Adrenal gland (tissue), 5 donors: Measurements from ENCODE around the gene ADARB2.

Source experiments
- POLR2A ChIP-seq, 2 donors: fragments of 450-650 bp; IDR thresholded peaks; one replicate each; pipeline ENCODE4 v1.6.1; 2017; ENCODE audit warnings: antibody characterized with exemption in 2 of 2, mild to moderate bottlenecking in 2 of 2, moderate library complexity in 1 of 2
- TF ChIP-seq, protein P1 (sequence below), 6 experiments: fragments of 450-650 bp in 4 of 6; fragments of 200-600 bp in 2 of 6; sonication (generic) in 1 of 6; IDR thresholded peaks; 1 replicate in 5 of 6; 2 replicates in 1 of 6; pipeline versions ENCODE4 v1.5.1 to v1.8.0; 2016 to 2021; ENCODE audit warnings: antibody characterized with exemption in 6 of 6, mild to moderate bottlenecking in 2 of 6, moderate library complexity in 1 of 6
- donor health status: DM: no; HTN: no; CAD: no.

DNA sequence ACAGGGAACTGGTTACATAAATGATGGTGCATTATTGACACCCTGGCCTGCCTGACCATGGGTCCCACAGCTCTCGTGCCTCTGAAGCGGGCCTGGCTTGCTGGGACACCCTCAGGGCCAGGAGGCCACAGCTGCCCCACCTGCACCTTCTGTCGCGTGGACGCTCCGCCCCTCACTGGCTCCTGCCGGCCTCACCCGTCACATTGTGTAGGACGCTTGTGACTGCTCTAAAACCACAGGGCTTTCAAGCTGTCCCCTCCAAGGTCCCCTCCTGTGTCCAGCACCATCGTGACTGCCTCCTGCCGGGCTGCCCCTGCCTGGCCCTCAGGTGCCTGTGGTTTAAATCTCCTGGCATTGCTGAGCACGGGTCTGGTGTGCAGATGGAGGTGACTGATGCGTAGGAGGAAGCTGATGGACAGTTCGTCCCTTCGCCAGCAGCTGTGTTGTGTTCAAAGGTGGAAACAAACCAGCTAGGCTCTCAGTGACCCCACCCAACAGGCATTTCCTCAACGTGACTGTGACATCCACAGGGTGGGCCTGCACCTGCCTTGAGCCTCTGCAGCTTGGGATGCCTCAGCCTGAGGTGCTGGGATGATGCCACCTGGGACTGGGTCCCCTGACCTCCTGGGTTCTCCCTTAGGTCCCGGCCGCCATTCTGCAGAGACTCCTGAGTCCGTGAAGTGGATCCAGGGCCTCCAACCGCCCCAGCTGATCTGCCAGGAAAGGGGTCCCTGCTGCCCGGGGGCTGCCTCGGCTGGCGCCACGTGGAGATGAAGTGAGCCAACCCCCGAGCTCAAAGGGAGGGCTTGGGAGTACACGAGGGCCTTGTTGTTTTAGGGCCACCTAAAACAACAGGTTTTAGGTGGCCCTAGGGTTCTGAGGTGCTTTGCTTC lies 532.6 kb downstream of the ADARB2 start:
- TF ChIP-seq, protein P1, sequence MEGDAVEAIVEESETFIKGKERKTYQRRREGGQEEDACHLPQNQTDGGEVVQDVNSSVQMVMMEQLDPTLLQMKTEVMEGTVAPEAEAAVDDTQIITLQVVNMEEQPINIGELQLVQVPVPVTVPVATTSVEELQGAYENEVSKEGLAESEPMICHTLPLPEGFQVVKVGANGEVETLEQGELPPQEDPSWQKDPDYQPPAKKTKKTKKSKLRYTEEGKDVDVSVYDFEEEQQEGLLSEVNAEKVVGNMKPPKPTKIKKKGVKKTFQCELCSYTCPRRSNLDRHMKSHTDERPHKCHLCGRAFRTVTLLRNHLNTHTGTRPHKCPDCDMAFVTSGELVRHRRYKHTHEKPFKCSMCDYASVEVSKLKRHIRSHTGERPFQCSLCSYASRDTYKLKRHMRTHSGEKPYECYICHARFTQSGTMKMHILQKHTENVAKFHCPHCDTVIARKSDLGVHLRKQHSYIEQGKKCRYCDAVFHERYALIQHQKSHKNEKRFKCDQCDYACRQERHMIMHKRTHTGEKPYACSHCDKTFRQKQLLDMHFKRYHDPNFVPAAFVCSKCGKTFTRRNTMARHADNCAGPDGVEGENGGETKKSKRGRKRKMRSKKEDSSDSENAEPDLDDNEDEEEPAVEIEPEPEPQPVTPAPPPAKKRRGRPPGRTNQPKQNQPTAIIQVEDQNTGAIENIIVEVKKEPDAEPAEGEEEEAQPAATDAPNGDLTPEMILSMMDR (IDR thresholded peaks at IDR 0.05): no peak
- no peak for TF ChIP-seq POLR2A (IDR thresholded peaks at IDR 0.05)
